ENCODE measurements around the gene SFRP5. TPM values are rescaled to one million over a fixed set of nuclear protein-coding genes. Genes with fewer than 3 reads are reported as not detected.

SFRP5 gene
- total and polyA plus RNA-seq, 2 of the 13 experiments (the other 11 are each of a cell fraction or from before 2014, with no cell fraction given), result 0.32 to 1.7 TPM

- POLR2A ChIA-PET, result no interaction called here
- Histone ChIP-seq H3K9me3 (ENCODE audit: low read length) (no peaks in the 10 kb centered on the region), H2AFZ (ENCODE audit: low read length) (no peak overlapping the region), H3K36me3 (replicated peaks in 1 of 2; ENCODE audit: control insufficient read depth in 1 of 2, insufficient read depth in 2 of 2, low read length in 2 of 2) (no peaks in the 10 kb centered on the region), H3K9ac (ENCODE audit: insufficient read depth, low read depth, low read length) (no peak overlapping the region), H3K27me3 (ENCODE audit: control insufficient read depth in 1 of 2, insufficient read depth in 2 of 2, low read length in 2 of 2) (peaks cover 0 to 3% of the 10 kb centered on the region in 2 experiments; a peak in 1 of 5 replicates), H3K4me2 (ENCODE audit: low read depth, low read length) (no peak overlapping the region), H3K4me3 (replicated peaks in 1 of 3; ENCODE audit: insufficient read depth in 1 of 3, low read depth in 2 of 3, low read length in 3 of 3) (no peak overlapping the region), H3K4me1 (ENCODE audit: insufficient read depth, low read length) (peaks cover 39% of the 10 kb centered on the region), H4K20me1 (ENCODE audit: insufficient read depth, low read length) (no peaks in the 10 kb centered on the region), H3K79me2 (ENCODE audit: insufficient read depth, low read length) (no peaks in the 10 kb centered on the region), H3K27ac (ENCODE audit: extremely low read length, insufficient read depth, low read length) (no peak overlapping the region)
- TF ChIP-seq ZNF891 (CRISPR knock-in tag; IDR thresholded peaks at IDR 0.05) (no peak), ZNF639 (CRISPR knock-in tag; conservative IDR thresholded peaks at IDR 0.05) (no peak), GTF2F1 (IDR thresholded peaks at IDR 0.05; ENCODE audit: low read length) (no peak), ZSCAN12 (CRISPR knock-in tag; IDR thresholded peaks at IDR 0.05) (no peak), TOPORS (CRISPR knock-in tag; IDR thresholded peaks at IDR 0.05) (no peak), ZBTB34 (CRISPR knock-in tag; IDR thresholded peaks at IDR 0.05) (no peak), ZNF556 (CRISPR knock-in tag; IDR thresholded peaks at IDR 0.05; ENCODE audit: borderline replicate concordance) (no peak), CSRNP2 (CRISPR knock-in tag; conservative IDR thresholded peaks at IDR 0.05; ENCODE audit: low read depth) (no peak), ZNF362 (CRISPR knock-in tag; IDR thresholded peaks at IDR 0.05; ENCODE audit: borderline replicate concordance) (no peak), NFKBIZ (CRISPR knock-in tag; IDR thresholded peaks at IDR 0.05) (no peak), JUNB (CRISPR knock-in tag; IDR thresholded peaks at IDR 0.05; ENCODE audit: borderline replicate concordance) (no peak), HDAC1 (CRISPR knock-in tag; IDR thresholded peaks at IDR 0.05) (no peak)
- CTCF ChIA-PET (ENCODE audit: low intra/inter-chr PET ratio, low total read pairs), result no interaction called here
- DNase-seq (ENCODE audit: low spot score), result no peak
- ATAC-seq, result no peak
- no TSS peak for BruUV-seq (replicated peaks)
- 69% methylated on average over 10 of the region's 12 CpGs for WGBS (ENCODE audit: low lambda C conversion rate)
- in situ Hi-C loops (cut with HindIII; ENCODE audit: extremely low pct_ligation_motif_present, low pct_unique_long_range_greater_than_20kb), result no loop called here
- intact Hi-C loops (cut with micrococcal nuclease; ENCODE audit: unreplicated experiment), result no loop called here
- no peak for FAIRE-seq
These were observed 49.7 kb downstream of the SFRP5 start for GRCh38 chr10:97721871-97722780.
